ENCODE data around the gene PRSS50. TPM values are rescaled to one million over a fixed set of nuclear protein-coding genes. Genes with fewer than 3 reads are reported as not detected.

Gene PRSS50, protein sequence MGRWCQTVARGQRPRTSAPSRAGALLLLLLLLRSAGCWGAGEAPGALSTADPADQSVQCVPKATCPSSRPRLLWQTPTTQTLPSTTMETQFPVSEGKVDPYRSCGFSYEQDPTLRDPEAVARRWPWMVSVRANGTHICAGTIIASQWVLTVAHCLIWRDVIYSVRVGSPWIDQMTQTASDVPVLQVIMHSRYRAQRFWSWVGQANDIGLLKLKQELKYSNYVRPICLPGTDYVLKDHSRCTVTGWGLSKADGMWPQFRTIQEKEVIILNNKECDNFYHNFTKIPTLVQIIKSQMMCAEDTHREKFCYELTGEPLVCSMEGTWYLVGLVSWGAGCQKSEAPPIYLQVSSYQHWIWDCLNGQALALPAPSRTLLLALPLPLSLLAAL
- not detected in 2 replicates for total RNA-seq (2022)
- percentile 8 among the genes with signal in this experiment for Bru-seq, nascent RNA
- BruChase-seq, experiment 1, labeled RNA remaining after a 2-hour chase, result percentile 20 among the genes with signal in this experiment
- percentile 20 among the genes with signal in this experiment for BruChase-seq, experiment 2, labeled RNA remaining after a 6-hour chase
- long read RNA-seq, result 0 reads

DNA sequence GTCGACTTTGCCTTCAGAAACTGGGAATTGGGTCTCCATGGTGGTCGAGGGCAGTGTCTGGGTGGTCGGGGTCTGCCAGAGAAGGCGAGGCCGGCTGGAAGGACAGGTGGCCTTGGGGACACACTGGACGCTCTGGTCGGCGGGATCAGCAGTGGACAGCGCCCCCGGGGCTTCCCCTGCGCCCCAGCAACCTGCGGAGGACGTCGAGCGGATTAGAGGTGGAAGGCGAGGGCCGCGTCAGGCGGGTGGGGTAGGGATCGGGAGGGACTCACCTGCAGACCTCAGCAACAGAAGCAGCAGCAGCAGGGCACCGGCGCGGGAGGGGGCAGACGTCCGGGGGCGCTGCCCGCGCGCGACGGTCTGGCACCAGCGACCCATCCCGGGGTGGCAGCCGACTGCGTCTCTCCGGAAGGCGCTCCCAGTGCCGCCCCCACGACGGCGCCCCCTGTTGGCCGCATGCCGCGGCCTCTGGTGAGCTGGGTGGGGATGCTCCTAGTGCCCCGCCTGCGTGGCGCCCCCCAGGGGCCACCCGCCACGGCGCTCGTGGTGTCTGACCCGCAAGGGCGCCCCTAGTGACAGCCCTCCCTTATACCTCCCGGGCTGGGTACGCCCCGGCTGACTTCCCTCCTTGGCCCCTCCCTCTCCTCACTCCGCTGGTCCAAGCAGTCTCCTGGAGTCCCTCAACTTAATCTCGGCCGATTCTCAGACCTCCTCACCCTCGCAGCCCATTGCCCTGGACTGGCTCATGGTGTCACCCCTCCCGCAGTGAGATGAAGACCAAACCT lies at the start of gene PRSS50:
Gene PRSS50 (minus strand): TSS at position 423 of the 785 bp plus-strand sequence. CDS start 45 bp downstream, at position 378.
- CTCF ChIA-PET, result no interaction called here

DNA sequence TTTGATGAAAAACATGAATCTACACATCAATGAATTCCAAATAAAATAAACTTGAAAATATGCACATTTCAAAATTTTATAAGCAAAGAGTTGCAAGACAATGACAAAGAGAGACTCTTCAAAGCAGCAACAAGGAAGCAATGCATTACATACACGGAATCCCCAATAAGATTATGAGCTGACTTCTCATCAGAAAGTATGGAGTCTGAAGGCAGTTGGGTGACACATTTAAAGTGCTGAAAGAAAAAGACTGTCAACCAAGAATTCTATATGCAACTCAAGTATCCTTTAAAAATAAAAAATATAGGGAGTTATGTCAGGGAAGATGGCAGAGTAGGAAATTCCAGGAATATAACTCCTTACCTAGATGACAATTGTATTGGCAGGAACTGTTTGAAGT lies 46.5 kb upstream of the PRSS50 start:
- CTCF ChIA-PET, result no interaction called here

More for the DNA sequence above, at the start of gene PRSS50:
- Histone ChIP-seq H3K27me3 (replicated peaks; ENCODE audit: control insufficient read depth, insufficient read depth, low read length) (no peaks in the 10 kb centered on the region), H3K9me3 (no peaks in the 10 kb centered on the region), H3K4me3 (ENCODE audit: low read depth, low read length) (no peak within 1 kb of the TSS), H3K36me3 (ENCODE audit: control insufficient read depth, insufficient read depth, low read length) (no peaks in the 10 kb centered on the region), H3K4me1 (no peaks in the 10 kb centered on the region)
- Mint-ChIP-seq H3K4me3 (ENCODE audit: unreplicated experiment) (no peak within 1 kb of the TSS), H3K27ac (ENCODE audit: unreplicated experiment) (no peak within 1 kb of the TSS), H3K36me3 (ENCODE audit: insufficient read depth, unreplicated experiment) (peaks cover 6% of the 10 kb centered on the region), H3K9me3 (ENCODE audit: unreplicated experiment) (no peaks in the 10 kb centered on the region), H3K27me3 (ENCODE audit: insufficient read depth, unreplicated experiment) (no peaks in the 10 kb centered on the region), H3K4me1 (ENCODE audit: low read depth, unreplicated experiment) (no peaks in the 10 kb centered on the region)
- intact Hi-C loops (cut with micrococcal nuclease; ENCODE audit: unreplicated experiment), result no loop called here
- POLR2A ChIA-PET, result no interaction called here
- BruUV-seq (replicated peaks), result no TSS peak
- TF ChIP-seq, protein P1, sequence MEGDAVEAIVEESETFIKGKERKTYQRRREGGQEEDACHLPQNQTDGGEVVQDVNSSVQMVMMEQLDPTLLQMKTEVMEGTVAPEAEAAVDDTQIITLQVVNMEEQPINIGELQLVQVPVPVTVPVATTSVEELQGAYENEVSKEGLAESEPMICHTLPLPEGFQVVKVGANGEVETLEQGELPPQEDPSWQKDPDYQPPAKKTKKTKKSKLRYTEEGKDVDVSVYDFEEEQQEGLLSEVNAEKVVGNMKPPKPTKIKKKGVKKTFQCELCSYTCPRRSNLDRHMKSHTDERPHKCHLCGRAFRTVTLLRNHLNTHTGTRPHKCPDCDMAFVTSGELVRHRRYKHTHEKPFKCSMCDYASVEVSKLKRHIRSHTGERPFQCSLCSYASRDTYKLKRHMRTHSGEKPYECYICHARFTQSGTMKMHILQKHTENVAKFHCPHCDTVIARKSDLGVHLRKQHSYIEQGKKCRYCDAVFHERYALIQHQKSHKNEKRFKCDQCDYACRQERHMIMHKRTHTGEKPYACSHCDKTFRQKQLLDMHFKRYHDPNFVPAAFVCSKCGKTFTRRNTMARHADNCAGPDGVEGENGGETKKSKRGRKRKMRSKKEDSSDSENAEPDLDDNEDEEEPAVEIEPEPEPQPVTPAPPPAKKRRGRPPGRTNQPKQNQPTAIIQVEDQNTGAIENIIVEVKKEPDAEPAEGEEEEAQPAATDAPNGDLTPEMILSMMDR (IDR thresholded peaks at IDR 0.05; ENCODE audit: insufficient read depth in 1 of 2, low read depth in 1 of 2, low read length in 1 of 2, severe bottlenecking in 1 of 2, unreplicated experiment in 1 of 2), result peak; percentile 23 to 29
- DNase-seq, result peak in 1 of 2 experiments; percentile 26

DNA sequence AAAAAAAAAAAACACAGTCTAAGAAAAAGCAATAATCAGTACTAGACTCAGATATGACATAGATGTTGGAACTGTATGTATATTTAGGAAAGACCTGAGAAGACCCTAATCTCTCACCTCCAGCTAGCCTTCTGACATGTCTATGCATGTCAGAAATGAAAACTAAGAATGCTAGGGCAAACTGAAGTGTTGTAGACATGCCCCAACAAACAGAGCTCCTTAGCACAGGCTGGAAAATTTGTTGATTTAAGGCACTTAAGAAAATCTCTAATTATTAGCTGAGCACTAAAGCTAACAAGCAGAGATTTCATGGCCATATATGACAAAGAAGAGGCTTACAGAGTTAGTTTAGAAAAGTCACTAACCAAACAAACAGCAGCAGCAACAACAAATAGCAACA lies 45.5 kb upstream of the PRSS50 start:
- H3K4me3 ChIP-seq (ENCODE audit: low read depth, low read length), result no peak overlapping the region
- Mint-ChIP-seq H3K27me3 (ENCODE audit: insufficient read depth, unreplicated experiment) (no peaks in the 10 kb centered on the region), H3K9me3 (ENCODE audit: unreplicated experiment) (peaks cover 25% of the 10 kb centered on the region), H3K4me1 (ENCODE audit: low read depth, unreplicated experiment) (no peaks in the 10 kb centered on the region), H3K36me3 (ENCODE audit: insufficient read depth, unreplicated experiment) (no peaks in the 10 kb centered on the region), H3K4me3 (ENCODE audit: unreplicated experiment) (no peak overlapping the region), H3K27ac (ENCODE audit: unreplicated experiment) (no peak overlapping the region)
- CTCF ChIA-PET, result no interaction called here
- peaks cover 9% of the 10 kb centered on the region; the same call in 1 of the 2 replicates for H3K9me3 ChIP-seq
- intact Hi-C loops (cut with micrococcal nuclease; ENCODE audit: unreplicated experiment), result no loop called here
- POLR2A ChIA-PET, result no interaction called here
- H3K36me3 ChIP-seq (ENCODE audit: control insufficient read depth, insufficient read depth, low read length), result no peaks in the 10 kb centered on the region
- TF ChIP-seq, protein P1 (IDR thresholded peaks at IDR 0.05; ENCODE audit: insufficient read depth in 1 of 2, low read depth in 1 of 2, low read length in 1 of 2, severe bottlenecking in 1 of 2, unreplicated experiment in 1 of 2), result no peak
- DNase-seq, result no peak
- no TSS peak for BruUV-seq (replicated peaks)
- H3K27me3 ChIP-seq (replicated peaks; ENCODE audit: control insufficient read depth, insufficient read depth, low read length), result no peaks in the 10 kb centered on the region
- no peaks in the 10 kb centered on the region for H3K4me1 ChIP-seq

More for the DNA sequence above, 46.5 kb upstream of the PRSS50 start:
- intact Hi-C loops (cut with micrococcal nuclease; ENCODE audit: unreplicated experiment), result no loop called here
- Mint-ChIP-seq H3K4me3 (ENCODE audit: unreplicated experiment) (no peak overlapping the region), H3K9me3 (ENCODE audit: unreplicated experiment) (peaks cover 30% of the 10 kb centered on the region), H3K27ac (ENCODE audit: unreplicated experiment) (no peak overlapping the region), H3K4me1 (ENCODE audit: low read depth, unreplicated experiment) (no peaks in the 10 kb centered on the region), H3K36me3 (ENCODE audit: insufficient read depth, unreplicated experiment) (no peaks in the 10 kb centered on the region), H3K27me3 (ENCODE audit: insufficient read depth, unreplicated experiment) (no peaks in the 10 kb centered on the region)
- TF ChIP-seq, protein P1 (IDR thresholded peaks at IDR 0.05; ENCODE audit: insufficient read depth in 1 of 2, low read depth in 1 of 2, low read length in 1 of 2, severe bottlenecking in 1 of 2, unreplicated experiment in 1 of 2), result no peak
- Histone ChIP-seq H3K4me3 (ENCODE audit: low read depth, low read length) (no peak overlapping the region), H3K4me1 (no peaks in the 10 kb centered on the region), H3K9me3 (peaks cover 11% of the 10 kb centered on the region), H3K27me3 (replicated peaks; ENCODE audit: control insufficient read depth, insufficient read depth, low read length) (no peaks in the 10 kb centered on the region), H3K36me3 (ENCODE audit: control insufficient read depth, insufficient read depth, low read length) (no peaks in the 10 kb centered on the region)
- no peak for DNase-seq
- POLR2A ChIA-PET, result no interaction called here
- no TSS peak for BruUV-seq (replicated peaks)
